ENCODE measurements around the gene TRIM27.

GRCh38 chr6:28880519-28880893, 43.3 kb downstream of the TRIM27 start:
- TF ChIP-seq, protein P1, sequence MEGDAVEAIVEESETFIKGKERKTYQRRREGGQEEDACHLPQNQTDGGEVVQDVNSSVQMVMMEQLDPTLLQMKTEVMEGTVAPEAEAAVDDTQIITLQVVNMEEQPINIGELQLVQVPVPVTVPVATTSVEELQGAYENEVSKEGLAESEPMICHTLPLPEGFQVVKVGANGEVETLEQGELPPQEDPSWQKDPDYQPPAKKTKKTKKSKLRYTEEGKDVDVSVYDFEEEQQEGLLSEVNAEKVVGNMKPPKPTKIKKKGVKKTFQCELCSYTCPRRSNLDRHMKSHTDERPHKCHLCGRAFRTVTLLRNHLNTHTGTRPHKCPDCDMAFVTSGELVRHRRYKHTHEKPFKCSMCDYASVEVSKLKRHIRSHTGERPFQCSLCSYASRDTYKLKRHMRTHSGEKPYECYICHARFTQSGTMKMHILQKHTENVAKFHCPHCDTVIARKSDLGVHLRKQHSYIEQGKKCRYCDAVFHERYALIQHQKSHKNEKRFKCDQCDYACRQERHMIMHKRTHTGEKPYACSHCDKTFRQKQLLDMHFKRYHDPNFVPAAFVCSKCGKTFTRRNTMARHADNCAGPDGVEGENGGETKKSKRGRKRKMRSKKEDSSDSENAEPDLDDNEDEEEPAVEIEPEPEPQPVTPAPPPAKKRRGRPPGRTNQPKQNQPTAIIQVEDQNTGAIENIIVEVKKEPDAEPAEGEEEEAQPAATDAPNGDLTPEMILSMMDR (conservative IDR thresholded peaks at IDR 0.05 in 1 of 2, IDR thresholded peaks at IDR 0.05 in 1 of 2; ENCODE audit: low read depth in 1 of 2, low read length in 2 of 2) = no peak
- no peak for TF ChIP-seq EZH2 (IDR thresholded peaks at IDR 0.05; ENCODE audit: low read length, missing control alignments)
